Daoy (cell line): ENCODE data around the gene CD53. TPM values are rescaled to one million over a fixed set of nuclear protein-coding genes. Genes with fewer than 3 reads are reported as not detected.
A peak's percentile ranks its signal among the peaks of the same experiment; 100 is the strongest.
"Not testable (repeated sequence)": the region's sequence is repeated elsewhere in the genome, so short reads cannot be mapped to it uniquely, and the experiment has no call there.

Experiments
- DNase-seq: peaks from one replicate; pipeline ENCODE4 v3.0.0-alpha.2; 2015; ENCODE audit warnings: low read depth
- total RNA-seq: library from RNA; depleted of rRNA; stranded (reverse); fragments of >200 nt; shearing (Covaris generic); gene quantifications from 2 replicates; pipeline ENCODE4 v1.2.3, GENCODE V29; 2014; rRNA removed

CD53 gene
- total RNA-seq, 1 experiment from 2014 or later = 0.46 TPM

DNA sequence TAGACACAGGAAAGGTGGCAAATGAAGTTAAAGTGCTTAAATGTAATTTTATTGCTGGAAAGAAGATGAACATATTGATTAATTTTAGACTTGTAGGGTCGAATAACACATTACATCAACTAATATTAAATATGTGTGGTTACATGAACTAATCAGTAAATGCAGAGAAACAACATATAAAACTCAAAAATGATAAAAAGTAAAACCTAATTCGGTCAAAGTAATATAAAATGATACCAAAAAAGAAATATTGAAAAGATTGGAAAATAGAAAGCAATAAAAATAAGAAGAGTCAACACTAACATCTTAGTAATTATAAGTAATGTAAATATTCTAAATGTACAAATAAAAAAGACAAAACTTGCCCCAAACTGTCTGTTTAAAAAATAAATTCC lies 43.3 kb downstream of the CD53 start:
- no peak for DNase-seq

- DNase-seq = peak; percentile 74
Measured at GRCh38 chr1:110916669-110917306, 43.8 kb downstream of the CD53 start.

- no peak for DNase-seq
Measured at GRCh38 chr1:110918016-110918415, 45.1 kb downstream of the CD53 start.

- DNase-seq = no peak
Measured at GRCh38 chr1:110921953-110922352, 49.0 kb downstream of the CD53 start.

DNA sequence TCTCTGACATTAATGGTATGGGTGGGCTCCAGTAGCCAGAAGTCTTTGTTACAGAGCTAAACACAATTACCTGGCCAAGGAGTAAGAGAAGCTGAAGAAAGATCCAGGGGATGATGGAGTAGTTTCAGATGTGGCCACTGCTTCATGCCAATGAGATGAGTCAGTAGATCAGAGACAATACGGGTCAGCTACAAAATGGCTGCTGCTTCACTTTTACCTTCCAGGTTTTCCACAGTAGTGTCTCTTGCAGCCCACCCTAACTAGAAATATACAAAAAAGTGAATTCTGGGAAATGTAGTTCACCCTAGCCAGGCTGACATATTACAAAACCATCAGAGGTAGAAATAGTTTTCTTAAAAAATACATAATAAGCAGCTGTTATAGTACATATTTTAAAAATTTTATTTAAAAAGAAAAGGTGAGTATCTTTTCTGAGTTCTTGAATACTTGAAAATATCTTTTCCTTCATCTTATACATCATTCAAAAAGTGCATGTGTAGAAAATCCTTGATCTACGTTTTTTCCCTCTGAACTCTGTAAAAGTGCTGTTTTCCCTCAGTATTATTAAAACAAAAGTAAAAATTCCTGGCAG lies 54.6 kb downstream of the CD53 start:
- peak; percentile 63 for DNase-seq

GRCh38 chr1:110928191-110928590 lies 55.2 kb downstream of the CD53 start:
- no peak for DNase-seq

DNA sequence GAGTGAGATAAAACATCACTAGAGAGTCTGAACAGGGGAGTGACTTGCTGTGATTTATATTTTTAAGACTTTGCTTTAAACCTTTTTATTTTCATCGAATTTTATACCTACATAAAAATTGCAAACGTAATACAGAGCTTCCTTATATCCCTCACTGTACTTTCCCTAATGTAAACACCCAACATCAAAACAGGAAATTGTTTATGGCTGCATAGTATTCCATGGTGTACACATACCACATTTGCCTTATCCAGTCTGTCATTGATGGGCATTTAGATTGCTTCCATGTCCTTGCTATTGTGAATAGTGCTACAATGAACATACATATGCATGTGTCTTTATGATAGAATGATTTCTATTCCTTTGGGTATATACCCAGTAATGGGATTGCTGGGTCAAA lies 56.0 kb downstream of the CD53 start:
- DNase-seq = no peak

- not testable (repeated sequence) for DNase-seq
Measured at GRCh38 chr1:110931097-110931496, 58.1 kb downstream of the CD53 start.

DNA sequence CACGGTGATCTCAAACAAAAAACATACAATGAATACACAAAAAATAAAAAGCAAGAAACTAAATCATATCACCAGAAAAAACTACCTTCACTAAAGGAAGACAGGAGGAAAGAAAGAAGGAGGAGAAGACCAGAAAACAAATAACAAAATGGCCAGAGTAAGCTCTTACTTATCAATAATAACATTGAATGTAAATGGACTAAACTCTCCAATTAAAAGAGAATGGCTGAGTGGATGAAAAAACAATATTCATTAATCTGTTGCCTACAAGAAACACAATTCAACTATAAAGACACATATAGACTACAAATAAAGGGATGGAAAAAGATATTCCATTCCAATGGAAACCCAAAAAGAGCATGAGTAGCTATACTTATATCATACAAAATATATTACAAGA lies 63.6 kb downstream of the CD53 start:
- DNase-seq = no peak

- DNase-seq = no peak
Measured at GRCh38 chr1:110944806-110945205, 71.9 kb downstream of the CD53 start.

DNA sequence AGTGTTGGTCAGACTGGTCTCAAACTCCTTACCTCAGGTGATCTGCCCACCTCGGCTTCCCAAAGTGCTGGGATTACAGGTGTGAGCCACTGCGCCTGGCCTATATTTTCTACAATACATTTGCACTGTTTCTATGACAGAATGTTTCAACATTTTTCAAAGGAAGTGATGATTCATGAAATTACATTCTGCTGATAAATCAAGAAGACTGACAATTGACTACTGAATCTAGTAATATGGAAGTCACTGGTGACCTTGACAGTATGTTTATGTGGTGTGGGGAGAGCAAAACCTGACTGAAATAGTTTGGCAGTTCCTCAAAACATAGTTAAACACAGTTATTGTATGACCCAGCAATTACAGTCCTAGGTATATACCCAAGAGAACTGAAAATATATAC lies 72.7 kb downstream of the CD53 start:
- DNase-seq = no peak

DNA sequence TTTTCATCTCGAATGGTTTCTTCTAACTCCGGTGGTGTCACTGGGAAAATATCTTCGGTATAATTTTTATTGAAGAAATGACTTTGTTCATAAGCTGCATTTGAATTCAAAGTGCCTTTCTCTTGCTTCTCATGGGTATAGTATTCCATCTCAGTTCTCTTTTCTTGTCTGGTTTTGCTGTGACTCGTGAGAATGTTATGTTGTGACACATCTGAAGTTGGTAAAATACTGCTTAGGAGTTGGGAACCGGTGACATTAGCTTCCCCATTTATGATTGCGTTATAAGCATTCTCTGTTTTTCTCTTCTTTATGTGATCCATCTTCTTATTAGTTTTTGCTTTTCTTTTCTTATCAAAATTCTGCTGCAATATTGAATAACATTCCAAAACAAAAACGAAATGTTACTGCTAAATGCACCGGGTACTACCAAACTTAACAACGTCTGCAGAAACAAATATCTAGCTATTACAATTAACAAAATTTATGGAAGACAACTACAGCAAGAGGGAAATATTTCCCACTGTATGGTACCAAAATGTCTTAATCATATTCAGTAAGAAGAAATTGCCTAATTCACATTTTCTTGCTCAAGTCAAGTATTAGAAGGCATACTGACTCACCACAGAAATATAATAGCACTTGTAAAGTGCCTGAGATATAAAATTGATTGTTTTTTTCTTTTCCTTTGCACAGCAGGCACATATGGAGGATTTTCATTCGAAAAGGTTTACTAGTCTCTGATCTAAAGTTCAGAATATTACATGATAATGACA lies 75.3 kb downstream of the CD53 start:
- DNase-seq = peak; percentile 12

Other genes starting within 250 kb of the CD53 start
- 0.12 and 0.29 TPM in 2 replicates for gene KCNA3, start 198.2 kb upstream of the CD53 start, total RNA-seq
- 20.9 and 22.9 TPM in 2 replicates for gene LRIF1, start 90.8 kb downstream of the CD53 start, total RNA-seq